Kasumi-1 (cell line): ENCODE measurements around the gene ZNF462.

Source experiments
- DNase-seq, 2 experiments: peaks; one replicate each; lab custom pipeline; 2025; lab: John Stamatoyannopoulos, UW

The ZNF462 gene

GRCh38 chr9:106925392-106925791 lies 62.4 kb downstream of the ZNF462 start:
- DNase-seq, result no peak

GRCh38 chr9:106927916-106928315 lies 65.0 kb downstream of the ZNF462 start:
- DNase-seq, result no peak

DNA sequence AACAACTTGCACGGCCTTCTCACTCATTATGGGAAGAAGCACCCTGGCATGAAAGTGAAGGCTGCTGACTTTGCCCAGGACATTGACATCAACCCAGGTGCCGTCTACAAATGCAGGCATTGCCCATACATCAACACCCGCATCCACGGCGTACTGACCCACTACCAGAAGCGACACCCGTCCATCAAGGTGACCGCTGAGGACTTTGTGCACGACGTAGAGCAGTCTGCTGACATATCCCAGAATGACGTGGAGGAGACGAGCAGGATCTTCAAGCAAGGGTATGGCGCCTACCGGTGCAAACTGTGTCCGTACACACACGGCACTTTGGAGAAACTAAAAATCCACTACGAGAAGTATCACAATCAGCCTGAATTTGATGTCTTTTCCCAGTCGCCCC lies 65.4 kb downstream of the ZNF462 start:
- DNase-seq, result no peak

DNA sequence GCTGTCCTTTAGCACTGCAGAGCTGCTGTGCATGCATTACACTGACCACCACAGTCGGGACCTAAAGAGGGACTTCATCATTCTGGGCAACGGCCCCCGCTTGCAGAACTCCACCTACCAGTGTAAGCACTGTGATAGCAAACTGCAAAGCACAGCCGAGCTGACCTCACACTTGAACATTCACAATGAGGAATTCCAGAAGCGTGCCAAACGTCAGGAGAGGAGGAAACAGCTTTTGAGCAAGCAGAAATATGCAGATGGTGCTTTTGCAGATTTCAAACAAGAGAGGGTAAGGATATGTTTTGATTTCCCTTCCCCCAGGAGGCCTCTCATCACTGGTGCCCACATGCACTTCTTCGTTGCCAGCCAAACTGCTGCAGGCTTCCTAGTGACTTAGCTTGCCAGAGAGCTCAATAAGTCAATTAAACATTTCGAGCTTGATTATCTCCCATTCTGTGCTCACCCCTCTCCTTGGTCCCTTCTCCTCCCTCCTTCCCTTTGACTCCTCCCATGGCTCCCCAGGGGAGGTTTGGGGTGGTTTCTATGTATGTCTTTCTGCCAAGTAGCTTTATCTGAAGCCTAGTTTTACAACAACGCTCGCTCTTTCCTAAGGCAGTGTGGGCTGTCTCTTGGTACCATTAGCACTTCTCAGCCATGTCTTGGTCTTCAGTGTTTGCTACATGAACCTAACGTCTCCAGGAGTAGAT lies 66.7 kb downstream of the ZNF462 start:
- DNase-seq, result no peak

DNA sequence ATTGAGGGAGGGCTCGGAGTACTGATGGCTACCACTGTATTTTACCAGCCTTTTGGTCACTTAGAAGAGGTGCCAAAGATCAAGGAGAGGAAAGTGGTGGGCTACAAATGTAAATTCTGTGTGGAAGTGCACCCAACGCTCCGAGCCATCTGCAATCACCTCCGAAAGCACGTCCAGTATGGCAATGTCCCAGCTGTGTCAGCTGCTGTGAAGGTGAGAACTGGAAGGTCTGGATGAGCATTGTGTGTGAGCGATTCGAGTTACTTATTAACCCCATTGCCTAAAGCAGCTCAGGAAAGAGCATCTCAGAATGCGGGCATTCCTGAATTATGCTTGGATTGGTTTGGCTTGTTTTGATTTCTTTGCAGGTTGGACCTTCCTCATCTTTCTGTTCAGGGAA lies 67.5 kb downstream of the ZNF462 start:
- no peak for DNase-seq

DNA sequence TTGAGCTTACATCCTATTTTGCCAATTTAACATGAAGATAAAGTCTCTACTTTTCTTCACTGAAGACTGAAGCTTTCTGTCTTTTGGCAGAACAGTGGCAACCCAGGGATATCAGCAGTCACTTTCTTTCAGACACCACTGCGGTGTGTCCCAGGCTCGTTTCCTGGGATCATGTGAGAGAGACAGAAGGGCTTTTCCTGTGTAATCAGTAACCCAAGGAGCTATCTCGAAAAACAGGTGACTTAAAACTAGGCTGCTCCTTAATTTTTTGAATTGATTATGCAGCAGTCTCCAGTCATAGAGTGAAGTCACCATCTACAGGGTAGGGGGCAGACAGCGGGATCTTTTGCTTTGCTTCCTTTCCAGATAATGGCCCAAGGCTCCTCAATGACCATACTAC lies 68.5 kb downstream of the ZNF462 start:
- no peak for DNase-seq

DNA sequence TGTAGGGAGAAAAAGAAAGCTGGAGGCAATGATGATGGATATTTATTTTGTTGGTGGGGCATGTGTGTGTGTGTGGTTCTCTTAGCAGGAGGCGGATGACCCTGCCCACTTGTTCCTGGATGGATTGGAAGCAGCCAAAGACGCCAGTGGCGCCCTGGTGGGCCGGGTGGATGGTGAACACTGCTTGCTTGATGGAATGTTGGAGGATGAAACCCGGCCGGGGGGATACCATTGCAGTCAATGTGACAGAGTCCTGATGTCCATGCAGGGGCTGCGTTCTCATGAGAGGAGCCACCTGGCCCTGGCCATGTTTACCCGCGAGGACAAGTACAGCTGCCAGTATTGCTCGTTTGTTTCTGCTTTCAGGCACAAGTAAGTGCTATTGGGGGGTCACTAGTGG lies 69.2 kb downstream of the ZNF462 start:
- DNase-seq, result no peak

DNA sequence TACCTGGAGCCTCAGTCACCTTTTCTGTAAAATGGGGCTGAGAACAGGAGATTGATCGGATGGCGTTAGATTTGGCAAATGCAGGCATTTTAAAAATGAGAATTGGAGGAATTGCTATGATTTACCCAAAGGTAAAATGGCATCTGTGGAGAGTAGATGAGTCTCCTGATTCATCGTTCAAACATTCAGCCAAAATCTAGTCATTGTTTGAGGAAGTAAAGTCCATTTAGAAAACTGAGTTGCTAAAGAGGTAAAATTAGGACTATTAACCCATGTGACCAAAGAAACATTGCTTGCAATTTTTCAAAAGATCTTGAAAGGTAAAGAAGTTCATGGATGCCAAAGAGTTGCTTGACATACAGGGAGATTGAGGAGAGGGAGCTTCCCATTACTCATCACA lies 69.7 kb downstream of the ZNF462 start:
- DNase-seq, result no peak

- no peak for DNase-seq
Observed at GRCh38 chr9:106933470-106933869, 70.5 kb downstream of the ZNF462 start.

- no peak for DNase-seq
Observed at GRCh38 chr9:106934442-106935238, 71.7 kb downstream of the ZNF462 start.

DNA sequence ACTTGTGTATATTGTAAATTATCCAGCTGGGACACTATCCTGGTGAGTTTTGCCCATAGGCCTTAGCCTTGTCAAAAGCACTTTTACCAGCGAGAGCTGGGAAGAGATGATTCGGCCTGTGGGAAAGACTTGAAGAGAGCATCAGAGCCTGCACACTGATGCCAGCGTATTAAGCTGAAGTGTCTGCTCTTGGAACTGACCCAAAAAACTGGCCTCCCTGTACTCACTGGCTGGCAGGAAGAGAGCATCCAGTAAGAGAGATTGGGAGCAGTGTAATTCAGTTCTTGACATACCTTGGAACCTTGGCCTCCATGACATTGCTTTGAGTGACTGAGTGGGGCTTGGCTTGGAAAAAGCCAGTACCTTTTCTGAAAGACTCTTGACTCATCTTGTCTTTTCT lies 73.7 kb downstream of the ZNF462 start:
- DNase-seq, result no peak

DNA sequence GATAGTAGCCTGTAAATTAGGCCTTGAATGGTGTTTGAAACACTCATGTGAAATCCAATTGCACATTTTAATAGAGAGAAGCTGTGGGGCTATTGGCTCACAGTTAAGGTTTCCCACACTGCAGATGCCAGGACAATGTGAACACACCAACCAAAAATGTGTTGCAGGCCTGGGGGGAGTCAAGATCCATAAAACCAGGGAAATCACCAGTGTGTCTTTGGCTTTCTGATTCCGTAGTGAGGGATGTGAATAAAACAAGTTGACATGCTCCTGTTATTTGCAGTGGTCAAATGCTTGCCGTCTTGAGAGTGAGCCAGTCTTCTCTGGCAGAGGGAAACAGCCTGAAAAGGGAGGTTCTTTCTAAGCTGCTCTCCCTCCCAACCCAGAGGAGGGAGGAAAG lies 79.0 kb downstream of the ZNF462 start:
- DNase-seq, result no peak

- DNase-seq, result no peak
Observed at GRCh38 chr9:106945727-106946660, 83.0 kb downstream of the ZNF462 start.

- no peak for DNase-seq
Observed at GRCh38 chr9:106947106-106947900, 84.3 kb downstream of the ZNF462 start.

GRCh38 chr9:106953174-106953573 lies 90.2 kb downstream of the ZNF462 start:
- no peak for DNase-seq

- DNase-seq, result no peak
Observed at GRCh38 chr9:106954558-106954957, 91.6 kb downstream of the ZNF462 start.

- DNase-seq, result no peak
Observed at GRCh38 chr9:106954974-106955850, 92.2 kb downstream of the ZNF462 start.

GRCh38 chr9:106956971-106957370 lies 94.0 kb downstream of the ZNF462 start:
- DNase-seq, result no peak

GRCh38 chr9:106958955-106959657 lies 96.1 kb downstream of the ZNF462 start:
- no peak for DNase-seq

- DNase-seq, result no peak
Observed at GRCh38 chr9:106960258-106960657, 97.3 kb downstream of the ZNF462 start.
